SK-N-SH treated with all-trans-retinoic acid at 6 μM for 48 hours (cell line): ENCODE results near the gene OLFML2A.

Source experiments
- ARNTL ChIP-seq: fragments of 450-650 bp; formaldehyde crosslinking; IDR thresholded peaks from 2 replicates; pipeline ENCODE4 v1.5.0; 2020; ENCODE audit warnings: low read depth, mild to moderate bottlenecking, moderate library complexity, borderline replicate concordance
- BACH2 ChIP-seq: fragments of 250-450 bp; sonication (Bioruptor Pico); IDR thresholded peaks from 2 replicates; pipeline ENCODE4 v1.9.0; 2021; ENCODE audit warnings: mild to moderate bottlenecking, borderline replicate concordance
- CREB5 ChIP-seq: fragments of 250-450 bp; sonication (Bioruptor Pico); IDR thresholded peaks from 2 replicates; pipeline ENCODE4 v1.5.1; 2020; ENCODE audit warnings: low read depth, mild to moderate bottlenecking, moderate library complexity
- CSDC2 ChIP-seq: fragments of 250-450 bp; sonication (Bioruptor Pico); IDR thresholded peaks from 2 replicates; pipeline ENCODE4 v1.5.0; 2020; ENCODE audit warnings: mild to moderate bottlenecking, moderate library complexity
- CSRNP3 ChIP-seq: fragments of 250-450 bp; sonication (Bioruptor Pico); IDR thresholded peaks from 2 replicates; pipeline ENCODE4 v1.5.1; 2021; ENCODE audit warnings: mild to moderate bottlenecking, moderate library complexity
- OSR1 ChIP-seq: fragments of 250-450 bp; sonication (Bioruptor Pico); IDR thresholded peaks from 2 replicates; pipeline ENCODE4 v1.8.0; 2022; ENCODE audit warnings: moderate library complexity, mild to moderate bottlenecking, inconsistent platforms
- PATZ1 ChIP-seq: fragments of 250-450 bp; sonication (Bioruptor Pico); IDR thresholded peaks from 2 replicates; pipeline ENCODE4 v1.8.0; 2020; ENCODE audit warnings: mild to moderate bottlenecking, moderate library complexity, borderline replicate concordance
- TOX ChIP-seq: fragments of 250-450 bp; sonication (Bioruptor Pico); IDR thresholded peaks from 2 replicates; pipeline ENCODE4 v1.8.0; 2021; ENCODE audit warnings: mild to moderate bottlenecking, moderate library complexity, borderline replicate concordance
- ZC3H10 ChIP-seq: fragments of 250-450 bp; sonication (Bioruptor Pico); IDR thresholded peaks from 2 replicates; pipeline ENCODE4 v1.5.1; 2021; ENCODE audit warnings: mild to moderate bottlenecking, moderate library complexity

- no peak for TF ChIP-seq TOX (CRISPR knock-in tag)
- TF ChIP-seq BACH2 (CRISPR knock-in tag) = no peak
- no peak for TF ChIP-seq PATZ1 (CRISPR knock-in tag)
- TF ChIP-seq CSRNP3 (CRISPR knock-in tag) = no peak
- TF ChIP-seq ZC3H10 (CRISPR knock-in tag) = no peak
- no peak for TF ChIP-seq CSDC2 (CRISPR knock-in tag)
- TF ChIP-seq CREB5 (CRISPR knock-in tag) = no peak
- no peak for TF ChIP-seq OSR1 (CRISPR knock-in tag)
- TF ChIP-seq ARNTL (CRISPR knock-in tag) = no peak
Measured at GRCh38 chr9:124759327-124759726, 17.6 kb upstream of the OLFML2A start.
